ENCODE results near the gene CACNA1C. TPM values are rescaled to one million over a fixed set of nuclear protein-coding genes. Genes with fewer than 3 reads are reported as not detected.
A peak's percentile ranks its signal among the peaks of the same experiment; 100 is the strongest.

CACNA1C gene
- total RNA-seq, 1 donor from 2014 or later = 102 TPM

GRCh38 chr12:2306735-2307134, 253.9 kb downstream of the CACNA1C start:
- no peak for DNase-seq (ENCODE audit: low spot score in 2 of 2)
- peak overlapping the region; percentile 55 to 65 for H3K27ac ChIP-seq
- TF ChIP-seq CTCF (IDR thresholded peaks at IDR 0.05) = no peak
- peaks cover 12 to 56% of the 10 kb centered on the region in 2 donors for H3K4me1 ChIP-seq
- H3K36me3 ChIP-seq = no peaks in the 10 kb centered on the region
- intact Hi-C loops (cut with DNase I) = no loop called here
- H3K9me3 ChIP-seq = peaks cover 0 to 5% of the 10 kb centered on the region in 2 donors
- H3K27me3 ChIP-seq = no peaks in the 10 kb centered on the region
- H3K4me3 ChIP-seq = no peak overlapping the region

GRCh38 chr12:2307550-2307949, 254.8 kb downstream of the CACNA1C start:
- intact Hi-C loops (cut with DNase I) = no loop called here

GRCh38 chr12:2309647-2310046, 256.9 kb downstream of the CACNA1C start:
- H3K27ac ChIP-seq = no peak overlapping the region
- no peak overlapping the region for H3K4me3 ChIP-seq
- peaks cover 2 to 31% of the 10 kb centered on the region in 2 donors for H3K4me1 ChIP-seq
- TF ChIP-seq CTCF (IDR thresholded peaks at IDR 0.05) = no peak
- no peaks in the 10 kb centered on the region for H3K27me3 ChIP-seq
- H3K36me3 ChIP-seq = no peaks in the 10 kb centered on the region
- no peak for DNase-seq (ENCODE audit: low spot score in 2 of 2)
- intact Hi-C loops (cut with DNase I) = no loop called here
- peaks cover 0 to 5% of the 10 kb centered on the region in 2 donors for H3K9me3 ChIP-seq

More at GRCh38 chr12:2307550-2307949, 254.8 kb downstream of the CACNA1C start:
- no peaks in the 10 kb centered on the region for H3K36me3 ChIP-seq
- no peak for DNase-seq (ENCODE audit: low spot score in 2 of 2)
- peaks cover 0 to 5% of the 10 kb centered on the region in 2 donors for H3K9me3 ChIP-seq
- no peaks in the 10 kb centered on the region for H3K27me3 ChIP-seq
- no peak overlapping the region for H3K4me3 ChIP-seq
- H3K4me1 ChIP-seq = peaks cover 6 to 51% of the 10 kb centered on the region in 2 donors
- H3K27ac ChIP-seq = peak overlapping the region in 1 of 2 donors; percentile 65
- TF ChIP-seq CTCF (IDR thresholded peaks at IDR 0.05) = no peak

GRCh38 chr12:2311020-2311778, 258.4 kb downstream of the CACNA1C start:
- no peak for DNase-seq (ENCODE audit: low spot score in 2 of 2)
- H3K9me3 ChIP-seq = peaks cover 0 to 5% of the 10 kb centered on the region in 2 donors
- no peaks in the 10 kb centered on the region for H3K36me3 ChIP-seq
- no peaks in the 10 kb centered on the region for H3K27me3 ChIP-seq
- intact Hi-C loops (cut with DNase I) = no loop called here
- H3K4me1 ChIP-seq = peaks cover 2 to 16% of the 10 kb centered on the region in 2 donors
- no peak for TF ChIP-seq CTCF (IDR thresholded peaks at IDR 0.05)
- H3K27ac ChIP-seq = no peak overlapping the region
- no peak overlapping the region for H3K4me3 ChIP-seq

GRCh38 chr12:2312175-2312574, 259.4 kb downstream of the CACNA1C start:
- no peak for DNase-seq (ENCODE audit: low spot score in 2 of 2)
- peaks cover 0 to 5% of the 10 kb centered on the region in 2 donors for H3K9me3 ChIP-seq
- TF ChIP-seq CTCF (IDR thresholded peaks at IDR 0.05) = no peak

More at GRCh38 chr12:2312175-2312574, 259.4 kb downstream of the CACNA1C start:
- Histone ChIP-seq H3K27me3 (no peaks in the 10 kb centered on the region), H3K4me3 (no peak overlapping the region), H3K4me1 (peaks cover 2 to 11% of the 10 kb centered on the region in 2 donors), H3K36me3 (no peaks in the 10 kb centered on the region), H3K27ac (no peak overlapping the region)
- intact Hi-C loops (cut with DNase I) = no loop called here
